Thymus (tissue), 11 donors: ENCODE data around the gene UBFD1. TPM values are rescaled to one million over a fixed set of nuclear protein-coding genes. Genes with fewer than 3 reads are reported as not detected.

Experiments used
- DNase-seq, 9 donors: peaks; one replicate each; pipeline ENCODE4 v3.0.0-alpha.2; 2013; ENCODE audit warnings: low spot score in 9 of 9, low read depth in 6 of 9, missing footprints in 1 of 9
- H3K27ac ChIP-seq, 2 donors: one replicate each; pipeline ENCODE4 v1.5.1; 2013; ENCODE audit warnings: control low read depth in 1 of 2, low read depth in 1 of 2, low read length in 1 of 2, mild to moderate bottlenecking in 1 of 2, moderate library complexity in 1 of 2
- H3K27me3 ChIP-seq, 2 donors: one replicate each; pipeline ENCODE4 v1.5.1; 2013; ENCODE audit warnings: low read length in 1 of 2; ENCODE audit not compliant: control insufficient read depth in 2 of 2, insufficient read depth in 1 of 2
- H3K36me3 ChIP-seq, 2 donors: one replicate each; pipeline ENCODE4 v1.5.1; 2013; ENCODE audit warnings: low read length in 1 of 2, mild to moderate bottlenecking in 1 of 2, moderate library complexity in 1 of 2; ENCODE audit not compliant: control insufficient read depth in 2 of 2, insufficient read depth in 2 of 2
- H3K4me1 ChIP-seq, 2 donors: one replicate each; pipeline ENCODE4 v1.5.1; 2013; ENCODE audit warnings: low read length in 2 of 2; ENCODE audit not compliant: control insufficient read depth in 2 of 2, insufficient read depth in 2 of 2
- H3K4me3 ChIP-seq, 2 donors: one replicate each; pipeline ENCODE4 v1.5.1; 2013; ENCODE audit warnings: low read length in 2 of 2, control low read depth in 1 of 2, mild to moderate bottlenecking in 1 of 2
- H3K9me3 ChIP-seq, 2 donors: one replicate each; pipeline ENCODE4 v1.5.1; 2013; ENCODE audit warnings: low read length in 1 of 2, mild to moderate bottlenecking in 1 of 2; ENCODE audit not compliant: control insufficient read depth in 2 of 2, insufficient read depth in 1 of 2
- WGBS: extraction: QIAGEN DNeasy Blood & Tissue Kit; methylation state at CpG from one replicate; pipeline ENCODE4 v1.1.7; 2013; 5-methylcytosine and 5-hydroxymethylcytosine counted together
- polyA plus RNA-seq: library from polyadenylated mRNA; stranded (reverse); fragments of 200-250 nt; gene quantifications from one replicate; pipeline ENCODE4 v1.2.3, GENCODE V29; 2013
- total RNA-seq: library from RNA; stranded (reverse); fragments of 120-200 nt; gene quantifications from one replicate; pipeline ENCODE4 v1.2.4, GENCODE V29; 2013
- donor health status: healthy.

The UBFD1 gene
- total and polyA plus RNA-seq, 2 donors, result 14.4 to 26.5 TPM

GRCh38 chr16:23570992-23571632 is 13.6 kb downstream of the UBFD1 start:
- Histone ChIP-seq H3K4me1 (peaks cover 2 to 12% of the 10 kb centered on the region in 2 donors), H3K9me3 (no peaks in the 10 kb centered on the region), H3K27ac (no peak overlapping the region), H3K36me3 (peaks cover 48 to 52% of the 10 kb centered on the region in 2 donors), H3K4me3 (no peak overlapping the region), H3K27me3 (no peaks in the 10 kb centered on the region)
- no peak for DNase-seq
- WGBS, result 93% methylated on average over 8 of the region's 8 CpGs

- Histone ChIP-seq H3K9me3 (no peaks in the 10 kb centered on the region), H3K4me1 (peaks cover 2 to 12% of the 10 kb centered on the region in 2 donors), H3K36me3 (peaks cover 46 to 47% of the 10 kb centered on the region in 2 donors), H3K27ac (no peak overlapping the region), H3K27me3 (no peaks in the 10 kb centered on the region), H3K4me3 (no peak overlapping the region)
- DNase-seq, result no peak
- 98% methylated on average over 5 of the region's 5 CpGs for WGBS
Observed at GRCh38 chr16:23571895-23572294, 14.4 kb downstream of the UBFD1 start.

- Histone ChIP-seq H3K9me3 (no peaks in the 10 kb centered on the region), H3K27ac (no peak overlapping the region), H3K27me3 (no peaks in the 10 kb centered on the region), H3K36me3 (peaks cover 41 to 45% of the 10 kb centered on the region in 2 donors), H3K4me3 (no peak overlapping the region), H3K4me1 (peaks cover 2 to 12% of the 10 kb centered on the region in 2 donors)
- no peak for DNase-seq
- WGBS, result 98% methylated on average over 9 of the region's 9 CpGs
Observed at GRCh38 chr16:23572394-23572793, 14.9 kb downstream of the UBFD1 start.

GRCh38 chr16:23573817-23574216 is 16.3 kb downstream of the UBFD1 start:
- Histone ChIP-seq H3K27ac (peak overlapping the region in 1 of 2 donors; percentile 19), H3K36me3 (peaks cover 30 to 40% of the 10 kb centered on the region in 2 donors), H3K27me3 (no peaks in the 10 kb centered on the region), H3K4me3 (no peak overlapping the region), H3K9me3 (no peaks in the 10 kb centered on the region), H3K4me1 (peaks cover 2 to 12% of the 10 kb centered on the region in 2 donors)
- DNase-seq, result peak in 4 of 9 donors; percentile 39 to 72 (median 51)
- 25% methylated on average over 5 of the region's 5 CpGs for WGBS

- H3K4me3 ChIP-seq, result no peak overlapping the region
- no peak overlapping the region for H3K27ac ChIP-seq
- DNase-seq, result no peak
- 99% methylated on average over 3 of the region's 3 CpGs for WGBS
- peaks cover 2 to 12% of the 10 kb centered on the region in 2 donors for H3K4me1 ChIP-seq
- no peaks in the 10 kb centered on the region for H3K27me3 ChIP-seq
- H3K36me3 ChIP-seq, result peaks cover 34 to 37% of the 10 kb centered on the region in 2 donors
- H3K9me3 ChIP-seq, result no peaks in the 10 kb centered on the region
Observed at GRCh38 chr16:23575834-23576233, 18.3 kb downstream of the UBFD1 start.

GRCh38 chr16:23577493-23577892 is 20.0 kb downstream of the UBFD1 start:
- Histone ChIP-seq H3K27ac (no peak overlapping the region), H3K4me1 (peaks cover 2 to 12% of the 10 kb centered on the region in 2 donors), H3K36me3 (peaks cover 24 to 29% of the 10 kb centered on the region in 2 donors), H3K9me3 (no peaks in the 10 kb centered on the region), H3K4me3 (no peak overlapping the region), H3K27me3 (no peaks in the 10 kb centered on the region)
- no peak for DNase-seq
- WGBS, result 98% methylated on average over 2 of the region's 2 CpGs

- no peak overlapping the region for H3K4me3 ChIP-seq
- no peaks in the 10 kb centered on the region for H3K9me3 ChIP-seq
- H3K27ac ChIP-seq, result no peak overlapping the region
- no peaks in the 10 kb centered on the region for H3K27me3 ChIP-seq
- H3K36me3 ChIP-seq, result peaks cover 21 to 29% of the 10 kb centered on the region in 2 donors
- WGBS, result 95% methylated on average over 5 of the region's 5 CpGs
- DNase-seq, result no peak
- peaks cover 2 to 10% of the 10 kb centered on the region in 2 donors for H3K4me1 ChIP-seq
Observed at GRCh38 chr16:23578101-23578830, 20.7 kb downstream of the UBFD1 start.

GRCh38 chr16:23579371-23579770 is 21.8 kb downstream of the UBFD1 start:
- no peak for DNase-seq
- peaks cover 24 to 31% of the 10 kb centered on the region in 2 donors for H3K36me3 ChIP-seq
- no peak overlapping the region for H3K4me3 ChIP-seq
- no peaks in the 10 kb centered on the region for H3K9me3 ChIP-seq
- H3K27me3 ChIP-seq, result no peaks in the 10 kb centered on the region
- H3K27ac ChIP-seq, result no peak overlapping the region
- whole genome bisulfite sequencing, result 97% methylated on average over 4 of the region's 4 CpGs
- H3K4me1 ChIP-seq, result peaks cover 0 to 2% of the 10 kb centered on the region in 2 donors

GRCh38 chr16:23580391-23580790 is 22.9 kb downstream of the UBFD1 start:
- peaks cover 29 to 39% of the 10 kb centered on the region in 2 donors for H3K36me3 ChIP-seq
- no peak overlapping the region for H3K27ac ChIP-seq
- no peaks in the 10 kb centered on the region for H3K4me1 ChIP-seq
- no peak overlapping the region for H3K4me3 ChIP-seq
- H3K9me3 ChIP-seq, result no peaks in the 10 kb centered on the region
- DNase-seq, result no peak
- no peaks in the 10 kb centered on the region for H3K27me3 ChIP-seq
